Measurements from ENCODE around the gene PIP5K1C. TPM values are rescaled to one million over a fixed set of nuclear protein-coding genes. Genes with fewer than 3 reads are reported as not detected.

Gene PIP5K1C
- polyA plus RNA-seq, 2 of the 4 experiments (the other 2 are of a cell fraction), result 2.6 to 9.3 TPM

GRCh38 chr19:3722443-3723109 is 22.3 kb upstream of the PIP5K1C start:
- no peak for FAIRE-seq
- H3K4me1 ChIP-seq, result peaks cover 36% of the 10 kb centered on the region
- TF ChIP-seq HDAC2 (IDR thresholded peaks at IDR 0.05) (no peak), CTCF (IDR thresholded peaks at IDR 0.05) (no peak), NFE2L2 (conservative IDR thresholded peaks at IDR 0.05; ENCODE audit: low read length) (no peak), TFCP2L1 (CRISPR knock-in tag; IDR thresholded peaks at IDR 0.05) (no peak), NR3C1 (IDR thresholded peaks at IDR 0.05) (no peak), ESRRA (IDR thresholded peaks at IDR 0.05; ENCODE audit: borderline replicate concordance, low read length) (no peak), SMC3 (IDR thresholded peaks at IDR 0.05) (no peak), EHF (CRISPR knock-in tag; IDR thresholded peaks at IDR 0.05) (no peak), EHMT2 (IDR thresholded peaks at IDR 0.05; ENCODE audit: low read depth) (no peak), MAFK (IDR thresholded peaks at IDR 0.05; ENCODE audit: partially characterized antibody) (no peak), FOSB (CRISPR knock-in tag; IDR thresholded peaks at IDR 0.05) (no peak), CBX8 (IDR thresholded peaks at IDR 0.05) (no peak), FOXS1 (CRISPR knock-in tag; IDR thresholded peaks at IDR 0.05) (no peak), ZNF302 (CRISPR knock-in tag; IDR thresholded peaks at IDR 0.05) (no peak), EP300 (IDR thresholded peaks at IDR 0.05) (no peak), POLR2A (IDR thresholded peaks at IDR 0.05; ENCODE audit: low read length) (no peak), ZC3H11A (IDR thresholded peaks at IDR 0.05) (no peak), JUNB (IDR thresholded peaks at IDR 0.05) (no peak)
- TF ChIP-seq, protein P1, sequence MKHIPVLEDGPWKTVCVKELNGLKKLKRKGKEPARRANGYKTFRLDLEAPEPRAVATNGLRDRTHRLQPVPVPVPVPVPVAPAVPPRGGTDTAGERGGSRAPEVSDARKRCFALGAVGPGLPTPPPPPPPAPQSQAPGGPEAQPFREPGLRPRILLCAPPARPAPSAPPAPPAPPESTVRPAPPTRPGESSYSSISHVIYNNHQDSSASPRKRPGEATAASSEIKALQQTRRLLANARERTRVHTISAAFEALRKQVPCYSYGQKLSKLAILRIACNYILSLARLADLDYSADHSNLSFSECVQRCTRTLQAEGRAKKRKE (CRISPR knock-in tag; IDR thresholded peaks at IDR 0.05; ENCODE audit: low read depth), result no peak
- POLR2A ChIA-PET, result no interaction called here
- H3K4me2 ChIP-seq, result peak overlapping the region; percentile 89
- WGBS (ENCODE audit: missing lambda C conversion rate), result 20% methylated on average over 1 of the region's 30 CpGs
- H3K4me3 ChIP-seq, result no peak overlapping the region; the same call in 2 of the 3 replicates
- peak overlapping the region in 1 of 2 experiments; percentile 77; a peak in 2 of 6 replicates for H3K27ac ChIP-seq
- ATAC-seq, result no peak
- CTCF ChIA-PET, result interaction anchor here (1.1 kb wide), 1 partner anchor 16 kb away, joined by 3 read pairs; no protein-coding TSS in a partner anchor
- DNase-seq (ENCODE audit: low read depth in 1 of 2, low spot score in 1 of 2), result no peak
- H3K9me3 ChIP-seq, result no peaks in the 10 kb centered on the region

- Histone ChIP-seq H3K27ac (peak overlapping the region; percentile 51 to 77; a peak in 4 of 6 replicates), H3K4me2 (peak overlapping the region; percentile 89), H3K4me1 (peaks cover 35% of the 10 kb centered on the region), H3K4me3 (peak overlapping the region; percentile 38), H3K9me3 (no peaks in the 10 kb centered on the region)
- CTCF ChIA-PET, result interaction anchor here (0.9 to 1.1 kb wide), 2 partner anchors 9 to 15 kb away, joined by 3 read pairs; no protein-coding TSS in a partner anchor
- DNase-seq (ENCODE audit: low read depth in 1 of 2, low spot score in 1 of 2) (no peak), FAIRE-seq (no peak), ATAC-seq (no peak)
- 50% methylated on average over 22 of the region's 26 CpGs for WGBS (ENCODE audit: missing lambda C conversion rate)
- POLR2A ChIA-PET, result no interaction called here
- no peak for TF ChIP-seq ESRRA (IDR thresholded peaks at IDR 0.05; ENCODE audit: borderline replicate concordance, low read length)
- no peak for TF ChIP-seq EP300 (IDR thresholded peaks at IDR 0.05)
- TF ChIP-seq MYC (IDR thresholded peaks at IDR 0.05; ENCODE audit: borderline replicate concordance, low read length), result no peak
- TF ChIP-seq RFX5 (IDR thresholded peaks at IDR 0.05), result no peak
- no peak for TF ChIP-seq NR3C1 (IDR thresholded peaks at IDR 0.05)
- TF ChIP-seq, protein P2, sequence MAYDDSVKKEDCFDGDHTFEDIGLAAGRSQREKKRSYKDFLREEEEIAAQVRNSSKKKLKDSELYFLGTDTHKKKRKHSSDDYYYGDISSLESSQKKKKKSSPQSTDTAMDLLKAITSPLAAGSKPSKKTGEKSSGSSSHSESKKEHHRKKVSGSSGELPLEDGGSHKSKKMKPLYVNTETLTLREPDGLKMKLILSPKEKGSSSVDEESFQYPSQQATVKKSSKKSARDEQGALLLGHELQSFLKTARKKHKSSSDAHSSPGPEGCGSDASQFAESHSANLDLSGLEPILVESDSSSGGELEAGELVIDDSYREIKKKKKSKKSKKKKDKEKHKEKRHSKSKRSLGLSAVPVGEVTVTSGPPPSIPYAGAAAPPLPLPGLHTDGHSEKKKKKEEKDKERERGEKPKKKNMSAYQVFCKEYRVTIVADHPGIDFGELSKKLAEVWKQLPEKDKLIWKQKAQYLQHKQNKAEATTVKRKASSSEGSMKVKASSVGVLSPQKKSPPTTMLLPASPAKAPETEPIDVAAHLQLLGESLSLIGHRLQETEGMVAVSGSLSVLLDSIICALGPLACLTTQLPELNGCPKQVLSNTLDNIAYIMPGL (CRISPR knock-in tag; IDR thresholded peaks at IDR 0.05; ENCODE audit: borderline replicate concordance), result no peak
- no peak for TF ChIP-seq MAX (IDR thresholded peaks at IDR 0.05)
- TF ChIP-seq SMC3 (IDR thresholded peaks at IDR 0.05), result no peak
These were observed 21.7 kb upstream of the PIP5K1C start for GRCh38 chr19:3721887-3722442.

All from A549 (cell line).